ENCODE measurements around the gene ASS1. TPM values are rescaled to one million over a fixed set of nuclear protein-coding genes. Genes with fewer than 3 reads are reported as not detected.

Gene ASS1
- total RNA-seq, 4 donors from 2014 or later = 106 to 761 (median 547) TPM

DNA sequence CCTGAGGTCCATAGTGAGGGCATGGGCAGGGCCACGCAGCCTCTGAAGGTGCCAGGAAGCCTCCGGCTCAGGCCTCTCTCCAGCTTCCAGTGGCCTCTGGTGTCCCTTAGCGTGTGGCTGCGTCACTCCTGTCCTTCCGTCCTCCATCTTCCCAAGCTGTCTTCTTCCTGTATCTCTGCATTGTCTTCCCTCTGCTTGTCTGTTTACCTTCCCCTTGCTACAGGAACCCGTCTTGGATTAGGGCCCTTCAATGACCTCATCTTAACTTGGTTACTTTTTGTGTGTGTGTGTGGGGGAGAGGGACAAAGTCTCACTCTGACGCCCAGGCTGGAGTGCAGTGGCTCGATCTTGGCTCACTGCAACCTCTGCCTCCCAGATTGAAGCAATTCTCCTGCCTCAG, 14.4 kb downstream of the ASS1 start:
- no peak overlapping the region for H3K27ac ChIP-seq
- no peak for DNase-seq
- TF ChIP-seq, protein P1, sequence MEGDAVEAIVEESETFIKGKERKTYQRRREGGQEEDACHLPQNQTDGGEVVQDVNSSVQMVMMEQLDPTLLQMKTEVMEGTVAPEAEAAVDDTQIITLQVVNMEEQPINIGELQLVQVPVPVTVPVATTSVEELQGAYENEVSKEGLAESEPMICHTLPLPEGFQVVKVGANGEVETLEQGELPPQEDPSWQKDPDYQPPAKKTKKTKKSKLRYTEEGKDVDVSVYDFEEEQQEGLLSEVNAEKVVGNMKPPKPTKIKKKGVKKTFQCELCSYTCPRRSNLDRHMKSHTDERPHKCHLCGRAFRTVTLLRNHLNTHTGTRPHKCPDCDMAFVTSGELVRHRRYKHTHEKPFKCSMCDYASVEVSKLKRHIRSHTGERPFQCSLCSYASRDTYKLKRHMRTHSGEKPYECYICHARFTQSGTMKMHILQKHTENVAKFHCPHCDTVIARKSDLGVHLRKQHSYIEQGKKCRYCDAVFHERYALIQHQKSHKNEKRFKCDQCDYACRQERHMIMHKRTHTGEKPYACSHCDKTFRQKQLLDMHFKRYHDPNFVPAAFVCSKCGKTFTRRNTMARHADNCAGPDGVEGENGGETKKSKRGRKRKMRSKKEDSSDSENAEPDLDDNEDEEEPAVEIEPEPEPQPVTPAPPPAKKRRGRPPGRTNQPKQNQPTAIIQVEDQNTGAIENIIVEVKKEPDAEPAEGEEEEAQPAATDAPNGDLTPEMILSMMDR (IDR thresholded peaks at IDR 0.05) = no peak
- TF ChIP-seq POLR2A (IDR thresholded peaks at IDR 0.05) = no peak
- no peak overlapping the region for H3K4me3 ChIP-seq
- H3K36me3 ChIP-seq = peaks cover 0 to 40% (median 0%) of the 10 kb centered on the region in 3 donors
- no peaks in the 10 kb centered on the region for H3K9me3 ChIP-seq
- no peaks in the 10 kb centered on the region for H3K4me1 ChIP-seq
- no peaks in the 10 kb centered on the region for H3K27me3 ChIP-seq

DNA sequence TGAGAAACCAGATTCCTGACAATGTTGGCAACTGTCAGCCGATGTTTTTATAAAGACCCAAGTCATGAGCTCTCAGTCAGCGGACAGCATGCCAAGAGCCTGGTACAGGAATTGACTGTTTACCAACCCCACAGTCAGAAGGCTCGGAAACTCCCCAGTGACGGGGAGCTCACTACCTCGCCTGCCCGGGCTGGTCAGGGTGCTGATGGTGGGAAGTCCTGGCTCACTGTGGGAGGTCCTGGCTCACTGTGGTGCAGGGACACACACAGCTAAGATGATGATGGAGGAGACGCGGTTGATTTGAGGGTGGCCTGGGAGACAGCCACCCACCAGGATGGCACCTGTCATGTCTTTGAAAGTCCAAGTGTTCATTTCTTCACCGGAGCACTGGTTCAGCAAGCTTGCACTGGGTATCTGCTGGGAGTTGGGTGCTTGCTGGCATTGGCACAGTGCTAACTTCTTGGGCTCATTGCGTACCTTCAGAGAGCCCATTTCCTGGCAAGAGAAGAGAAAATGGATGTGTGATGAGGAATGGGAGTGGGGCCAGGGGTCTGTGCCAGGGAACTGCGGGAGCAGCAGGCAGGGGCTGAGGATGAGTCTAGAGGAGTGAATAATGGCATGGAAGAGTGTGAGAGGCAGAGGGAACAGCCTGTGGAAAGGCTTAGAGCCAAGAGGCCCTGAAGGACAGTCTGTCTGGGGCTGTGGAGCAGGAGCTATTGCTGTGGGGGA, 15.3 kb downstream of the ASS1 start:
- TF ChIP-seq, protein P1 (IDR thresholded peaks at IDR 0.05) = no peak
- TF ChIP-seq POLR2A (IDR thresholded peaks at IDR 0.05) = no peak
- Histone ChIP-seq H3K27me3 (no peaks in the 10 kb centered on the region), H3K27ac (no peak overlapping the region), H3K4me3 (no peak overlapping the region), H3K4me1 (no peaks in the 10 kb centered on the region), H3K9me3 (no peaks in the 10 kb centered on the region), H3K36me3 (peaks cover 0 to 42% (median 0%) of the 10 kb centered on the region in 3 donors)
- no peak for DNase-seq

DNA sequence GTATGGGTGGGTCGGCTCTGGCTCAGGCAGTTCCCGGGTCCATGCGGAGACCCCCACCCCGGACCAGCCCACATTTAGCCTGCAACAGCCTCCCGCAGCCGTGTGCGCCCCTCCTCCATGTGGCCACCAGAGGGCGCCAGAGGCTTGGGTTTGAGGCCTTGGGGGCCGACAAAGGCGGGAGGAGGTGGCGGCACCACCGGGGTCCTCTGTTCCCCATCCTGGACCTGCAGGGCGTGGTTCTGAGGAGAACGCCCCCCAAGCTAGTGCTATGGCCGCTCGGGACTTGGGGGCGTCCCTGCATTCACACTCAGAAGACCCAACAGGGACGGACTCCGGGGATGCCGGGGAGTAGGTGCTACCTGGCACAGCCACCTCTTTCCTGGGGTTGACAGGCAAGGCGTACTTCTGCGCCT, 16.5 kb downstream of the ASS1 start:
- Histone ChIP-seq H3K36me3 (peaks cover 0 to 51% (median 0%) of the 10 kb centered on the region in 3 donors), H3K27me3 (no peaks in the 10 kb centered on the region), H3K4me3 (no peak overlapping the region), H3K27ac (no peak overlapping the region), H3K4me1 (no peaks in the 10 kb centered on the region), H3K9me3 (no peaks in the 10 kb centered on the region)
- DNase-seq = peak; percentile 58 to 80 (median 76)
- no peak for TF ChIP-seq POLR2A (IDR thresholded peaks at IDR 0.05)
- TF ChIP-seq, protein P1 (IDR thresholded peaks at IDR 0.05) = peak; percentile 55 to 87 (median 81)

DNA sequence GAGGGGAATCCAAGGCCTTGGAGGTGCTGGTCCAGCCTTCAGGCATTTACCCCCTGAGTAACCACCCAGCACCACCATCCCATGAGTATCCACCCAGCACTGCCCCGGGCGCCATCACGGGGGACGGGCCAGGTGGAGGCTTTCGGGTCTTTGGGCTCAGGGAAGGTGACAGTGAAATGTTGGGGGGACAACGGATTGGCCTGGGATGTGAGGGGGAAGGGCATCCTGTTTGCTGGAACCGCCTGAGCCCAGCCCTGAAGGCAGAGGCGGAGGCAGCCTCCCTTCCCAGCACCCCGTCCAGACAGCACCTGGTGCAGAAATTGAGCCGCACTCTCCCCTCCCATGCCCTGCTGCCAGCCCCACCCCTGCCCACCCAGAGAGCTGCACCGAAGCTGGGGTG, 17.0 kb downstream of the ASS1 start:
- TF ChIP-seq POLR2A (IDR thresholded peaks at IDR 0.05) = no peak
- TF ChIP-seq, protein P1 (IDR thresholded peaks at IDR 0.05) = no peak
- H3K4me1 ChIP-seq = no peaks in the 10 kb centered on the region
- peaks cover 0 to 57% (median 0%) of the 10 kb centered on the region in 3 donors for H3K36me3 ChIP-seq
- no peak overlapping the region for H3K4me3 ChIP-seq
- no peak for DNase-seq
- no peaks in the 10 kb centered on the region for H3K9me3 ChIP-seq
- H3K27ac ChIP-seq = no peak overlapping the region
- no peaks in the 10 kb centered on the region for H3K27me3 ChIP-seq

- no peaks in the 10 kb centered on the region for H3K27me3 ChIP-seq
- DNase-seq = no peak
- H3K36me3 ChIP-seq = peaks cover 0 to 68% (median 0%) of the 10 kb centered on the region in 3 donors
- no peaks in the 10 kb centered on the region for H3K9me3 ChIP-seq
- TF ChIP-seq, protein P1 (IDR thresholded peaks at IDR 0.05) = no peak
- TF ChIP-seq POLR2A (IDR thresholded peaks at IDR 0.05) = no peak
- no peaks in the 10 kb centered on the region for H3K4me1 ChIP-seq
- H3K27ac ChIP-seq = no peak overlapping the region
- H3K4me3 ChIP-seq = no peak overlapping the region
Measured at GRCh38 chr9:130462685-130463540, 18.2 kb downstream of the ASS1 start.

Measured in Peyer's patch (tissue), 4 donors.